ENCODE measurements around the gene HHAT.

DNA sequence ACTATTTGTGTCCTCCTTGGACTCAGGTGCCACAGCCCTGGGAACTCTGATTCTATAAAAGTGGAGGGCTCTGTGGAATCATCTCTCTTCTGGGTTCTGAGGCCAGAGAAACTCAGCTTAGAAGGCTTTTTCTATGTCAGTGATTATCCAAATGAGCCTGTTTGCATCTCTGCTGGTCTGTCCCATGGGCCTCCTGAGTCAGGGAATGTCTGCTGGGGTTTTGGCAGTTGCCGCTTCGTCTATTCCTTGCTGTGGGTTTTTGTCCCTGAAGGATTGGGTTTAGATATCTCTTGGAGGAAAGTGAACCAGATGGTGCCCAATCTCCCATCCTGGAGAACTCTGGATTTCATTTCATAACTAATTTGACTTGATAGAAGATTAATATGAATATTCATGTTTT is 297.6 kb downstream of the HHAT start:
- TF ChIP-seq, protein P1, sequence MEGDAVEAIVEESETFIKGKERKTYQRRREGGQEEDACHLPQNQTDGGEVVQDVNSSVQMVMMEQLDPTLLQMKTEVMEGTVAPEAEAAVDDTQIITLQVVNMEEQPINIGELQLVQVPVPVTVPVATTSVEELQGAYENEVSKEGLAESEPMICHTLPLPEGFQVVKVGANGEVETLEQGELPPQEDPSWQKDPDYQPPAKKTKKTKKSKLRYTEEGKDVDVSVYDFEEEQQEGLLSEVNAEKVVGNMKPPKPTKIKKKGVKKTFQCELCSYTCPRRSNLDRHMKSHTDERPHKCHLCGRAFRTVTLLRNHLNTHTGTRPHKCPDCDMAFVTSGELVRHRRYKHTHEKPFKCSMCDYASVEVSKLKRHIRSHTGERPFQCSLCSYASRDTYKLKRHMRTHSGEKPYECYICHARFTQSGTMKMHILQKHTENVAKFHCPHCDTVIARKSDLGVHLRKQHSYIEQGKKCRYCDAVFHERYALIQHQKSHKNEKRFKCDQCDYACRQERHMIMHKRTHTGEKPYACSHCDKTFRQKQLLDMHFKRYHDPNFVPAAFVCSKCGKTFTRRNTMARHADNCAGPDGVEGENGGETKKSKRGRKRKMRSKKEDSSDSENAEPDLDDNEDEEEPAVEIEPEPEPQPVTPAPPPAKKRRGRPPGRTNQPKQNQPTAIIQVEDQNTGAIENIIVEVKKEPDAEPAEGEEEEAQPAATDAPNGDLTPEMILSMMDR (IDR thresholded peaks at IDR 0.05) = no peak
- TF ChIP-seq POLR2A (IDR thresholded peaks at IDR 0.05) = no peak
- no peak for TF ChIP-seq POLR2AphosphoS5 (IDR thresholded peaks at IDR 0.05)
- no peak for TF ChIP-seq EP300 (IDR thresholded peaks at IDR 0.05; ENCODE audit: low read depth)

Data from transverse colon (tissue), 4 donors.